ENCODE data around the gene RSL1D1.

The RSL1D1 gene

GRCh38 chr16:11851294-11852091 is at the start of gene RSL1D1:
RSL1D1 (minus strand) TSS chr16:11851542; CDS start chr16:11851512, 30 bp downstream.
- peak; percentile 97 for FAIRE-seq
- peak; percentile 91 for DNase-seq (ENCODE audit: insufficient read length, low spot score)

GRCh38 chr16:11901091-11901490 is 49.7 kb upstream of the RSL1D1 start:
- DNase-seq (ENCODE audit: insufficient read length, low spot score) (no peak), FAIRE-seq (no peak)

DNA sequence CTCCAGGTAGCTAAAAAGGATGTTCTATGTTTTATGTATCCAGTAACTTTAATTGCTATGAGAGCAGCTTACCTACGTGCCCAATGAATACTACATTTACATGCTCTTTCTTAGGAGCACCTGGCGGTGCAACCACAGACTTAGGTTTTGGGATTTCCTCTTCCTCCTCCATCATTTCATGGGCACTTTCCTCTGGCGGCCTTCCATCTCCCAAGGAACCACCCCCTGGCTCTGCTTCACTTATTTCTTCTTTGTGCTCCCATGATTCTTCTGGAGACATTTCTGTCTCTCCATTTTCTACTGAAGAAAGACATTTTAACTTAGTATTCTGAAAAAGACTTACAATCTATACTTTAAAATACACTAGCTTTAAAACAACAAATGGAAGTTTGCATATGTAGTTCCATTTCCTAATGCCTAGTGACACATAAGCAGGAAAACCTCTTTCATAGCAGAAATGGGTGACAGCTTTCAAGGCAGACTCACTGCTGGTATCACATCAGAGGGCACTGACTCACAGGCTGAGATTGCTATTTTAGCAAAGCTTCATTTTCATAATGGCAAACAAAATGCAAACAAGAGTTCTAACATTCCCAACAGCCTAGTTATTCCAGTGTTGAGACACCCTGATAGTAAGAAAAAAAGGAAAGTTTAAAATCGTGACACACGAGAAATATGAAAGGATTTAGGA is 45.3 kb upstream of the RSL1D1 start:
- FAIRE-seq (no peak), DNase-seq (ENCODE audit: insufficient read length, low spot score) (no peak)

GRCh38 chr16:11893571-11893970 is 42.2 kb upstream of the RSL1D1 start:
- FAIRE-seq (no peak), DNase-seq (ENCODE audit: insufficient read length, low spot score) (no peak)

DNA sequence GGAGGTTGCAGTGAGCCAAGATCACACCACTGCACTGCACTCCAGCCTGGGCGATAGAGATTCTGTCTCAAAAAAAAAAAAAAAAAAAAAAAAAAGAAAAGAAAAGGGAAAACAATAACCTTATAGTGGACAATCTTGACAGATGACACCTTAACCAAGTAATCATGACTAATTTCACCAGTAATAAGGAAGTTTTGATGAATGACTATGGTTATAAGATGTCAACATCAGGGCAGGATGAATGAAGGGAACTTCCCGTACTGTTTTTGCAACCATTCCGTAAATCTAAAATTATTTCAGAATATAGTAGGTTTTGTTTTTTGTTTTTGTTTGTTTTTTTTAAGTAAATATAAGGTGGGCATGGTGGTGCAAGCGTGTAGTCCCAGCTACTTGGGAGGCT is 41.4 kb upstream of the RSL1D1 start:
- FAIRE-seq, result no peak
- no peak for DNase-seq (ENCODE audit: insufficient read length, low spot score)

DNA sequence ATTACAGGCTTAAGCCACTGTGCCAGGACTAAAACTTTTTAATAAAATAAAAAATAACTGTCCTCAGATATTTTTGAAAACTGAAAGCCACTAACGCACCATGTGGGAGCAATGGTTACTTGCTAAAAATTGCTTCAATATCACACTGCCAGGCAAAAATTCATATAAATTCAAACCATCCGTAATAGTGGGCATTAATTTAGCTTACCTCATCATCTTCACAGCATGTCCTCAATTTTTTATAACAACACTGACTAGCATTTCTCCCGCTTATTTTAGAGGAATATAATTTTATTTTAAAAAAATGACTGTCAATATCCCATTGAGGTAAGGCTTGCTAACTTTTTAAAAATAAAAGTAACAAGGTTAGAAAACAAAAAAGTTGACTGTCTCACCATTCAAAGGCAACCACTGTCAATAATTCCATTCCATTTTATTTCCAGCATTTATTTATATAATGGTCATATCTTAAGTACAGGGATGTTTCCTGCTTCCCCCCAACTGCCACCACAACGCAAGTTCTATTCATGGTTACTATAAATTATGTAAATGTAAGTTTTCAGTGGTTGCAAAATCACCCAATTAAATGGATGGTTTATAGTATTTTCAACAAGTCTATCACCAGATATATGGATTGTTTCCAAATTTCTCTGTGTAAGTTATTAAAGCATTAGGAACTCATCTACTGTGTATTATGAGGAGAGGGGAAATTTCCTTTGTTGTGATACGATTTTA is 39.1 kb upstream of the RSL1D1 start:
- FAIRE-seq (no peak), DNase-seq (ENCODE audit: insufficient read length, low spot score) (no peak)

DNA sequence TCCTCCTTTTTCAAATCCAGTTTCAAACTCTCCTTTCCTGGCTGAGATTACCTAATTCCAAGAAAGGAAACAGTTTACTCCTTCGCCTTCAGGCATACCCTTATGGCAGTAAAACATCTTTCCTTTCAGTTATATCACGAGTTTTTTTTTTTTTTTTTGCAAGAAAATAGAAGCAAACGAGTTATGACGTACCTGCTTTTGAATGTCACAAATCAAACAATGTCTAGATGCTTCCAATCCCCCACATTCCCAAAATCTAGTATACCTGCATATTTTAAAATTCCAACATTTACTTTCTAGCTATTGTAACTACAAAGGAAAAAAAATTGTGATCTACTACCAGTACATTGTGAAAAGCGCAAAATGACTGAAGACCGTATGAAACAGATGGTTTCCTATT is 35.5 kb upstream of the RSL1D1 start:
- FAIRE-seq (no peak), DNase-seq (ENCODE audit: insufficient read length, low spot score) (no peak)

GRCh38 chr16:11884035-11884434 is 32.7 kb upstream of the RSL1D1 start:
- DNase-seq (ENCODE audit: insufficient read length, low spot score) (no peak), FAIRE-seq (no peak)

DNA sequence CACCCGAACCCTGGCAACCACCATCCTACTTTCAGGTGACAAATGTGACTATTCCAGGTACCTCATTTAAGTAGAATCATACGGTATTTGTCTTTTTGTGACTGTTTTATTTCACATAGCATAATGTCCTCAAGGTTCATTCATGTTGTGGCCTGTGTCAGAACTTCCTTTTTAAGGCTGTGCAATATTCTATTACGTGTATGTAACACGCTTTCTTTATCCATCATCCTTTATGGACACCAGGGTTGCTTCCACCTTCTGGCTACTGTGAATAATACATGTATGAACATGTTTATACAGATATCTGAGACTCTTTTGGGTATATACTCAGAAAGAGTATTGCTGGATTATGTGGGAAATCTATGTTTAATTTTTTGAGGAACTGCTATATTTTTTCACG is 28.7 kb upstream of the RSL1D1 start:
- FAIRE-seq, result no peak
- DNase-seq (ENCODE audit: insufficient read length, low spot score), result no peak

DNA sequence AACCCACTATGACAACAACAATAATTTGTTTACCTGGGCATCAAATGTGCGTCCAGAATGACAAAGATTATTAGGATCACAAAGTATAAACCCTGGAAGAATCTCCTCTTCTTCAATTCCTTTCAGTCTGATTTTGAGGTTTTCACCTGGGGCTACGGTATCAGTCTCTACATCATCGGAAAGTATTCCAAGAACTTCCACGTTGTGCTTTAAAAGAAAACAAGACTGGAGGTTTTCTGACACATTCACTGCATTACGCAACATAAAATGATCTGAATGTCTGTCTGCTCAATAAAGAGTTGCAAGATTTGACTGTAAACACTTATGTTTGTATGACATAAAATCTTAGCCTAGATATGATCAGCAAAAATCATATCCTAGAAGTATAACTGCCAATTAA is 26.0 kb upstream of the RSL1D1 start:
- FAIRE-seq (no peak), DNase-seq (ENCODE audit: insufficient read length, low spot score) (no peak)

DNA sequence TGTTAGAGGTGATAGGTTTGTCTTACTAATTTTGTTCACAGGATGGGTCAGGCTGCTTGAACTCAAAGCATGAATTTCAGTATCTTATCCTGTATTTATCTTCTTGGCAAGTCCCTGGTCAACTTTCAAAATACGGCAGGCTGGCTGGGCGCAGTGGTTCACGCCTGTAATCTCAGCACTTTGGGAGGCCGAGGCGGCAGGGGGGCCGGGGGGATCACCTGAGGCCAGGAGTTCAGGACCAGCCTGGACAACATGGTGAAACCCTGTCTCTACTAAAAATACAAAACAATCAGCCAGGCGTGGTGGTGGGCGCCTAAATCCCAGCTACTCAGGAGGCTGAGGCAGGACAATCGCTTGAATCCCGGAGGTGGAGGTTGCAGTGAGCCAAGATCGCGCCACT is 25.0 kb upstream of the RSL1D1 start:
- FAIRE-seq (no peak), DNase-seq (ENCODE audit: insufficient read length, low spot score) (no peak)

DNA sequence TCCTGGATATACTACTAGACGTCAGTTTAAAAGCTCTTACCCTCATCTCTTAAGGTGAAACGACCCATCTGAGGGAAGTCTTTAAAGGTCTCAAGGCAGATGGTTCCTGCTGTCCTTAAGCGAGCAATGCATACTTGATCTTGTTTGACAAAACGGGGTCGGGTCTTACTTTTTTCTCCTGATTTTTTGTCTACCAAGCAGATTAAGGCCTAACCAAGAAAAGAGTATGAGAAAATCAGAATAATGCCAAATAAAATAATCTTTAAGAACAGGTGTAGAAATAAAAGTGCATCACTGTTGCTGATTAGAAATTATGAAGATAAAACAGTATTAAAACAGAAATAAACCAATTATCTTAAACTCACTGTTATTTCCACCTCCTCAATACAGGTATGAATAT is 24.4 kb upstream of the RSL1D1 start:
- FAIRE-seq, result peak; percentile 61
- DNase-seq (ENCODE audit: insufficient read length, low spot score), result no peak

DNA sequence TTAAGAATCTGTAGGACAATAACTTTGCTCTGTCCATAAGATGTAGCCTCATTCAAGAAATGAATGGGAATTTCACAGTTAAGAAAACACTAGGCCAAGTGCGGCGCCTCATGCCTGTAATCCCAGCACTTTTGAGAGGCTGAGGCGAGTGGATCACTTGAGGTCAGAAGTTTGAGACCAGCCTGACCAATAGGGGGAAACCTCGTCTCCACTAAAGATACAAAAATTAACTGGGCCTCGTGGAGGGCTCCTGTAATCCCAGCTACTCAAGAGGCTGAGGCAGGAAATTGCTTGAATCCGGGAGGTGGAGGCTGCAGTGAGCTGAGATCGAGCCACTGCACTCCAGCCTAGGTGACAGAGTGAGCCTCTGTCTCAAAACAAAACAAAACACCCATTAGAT is 19.9 kb upstream of the RSL1D1 start:
- FAIRE-seq (no peak), DNase-seq (ENCODE audit: insufficient read length, low spot score) (no peak)

- DNase-seq (ENCODE audit: insufficient read length, low spot score) (no peak), FAIRE-seq (peak; percentile 4)
These were observed 19.1 kb upstream of the RSL1D1 start for GRCh38 chr16:11870399-11870798.

GRCh38 chr16:11869353-11870228 is 18.2 kb upstream of the RSL1D1 start:
- DNase-seq (ENCODE audit: insufficient read length, low spot score) (no peak), FAIRE-seq (no peak)

GRCh38 chr16:11868412-11868980 is 17.2 kb upstream of the RSL1D1 start:
- DNase-seq (ENCODE audit: insufficient read length, low spot score) (no peak), FAIRE-seq (no peak)

DNA sequence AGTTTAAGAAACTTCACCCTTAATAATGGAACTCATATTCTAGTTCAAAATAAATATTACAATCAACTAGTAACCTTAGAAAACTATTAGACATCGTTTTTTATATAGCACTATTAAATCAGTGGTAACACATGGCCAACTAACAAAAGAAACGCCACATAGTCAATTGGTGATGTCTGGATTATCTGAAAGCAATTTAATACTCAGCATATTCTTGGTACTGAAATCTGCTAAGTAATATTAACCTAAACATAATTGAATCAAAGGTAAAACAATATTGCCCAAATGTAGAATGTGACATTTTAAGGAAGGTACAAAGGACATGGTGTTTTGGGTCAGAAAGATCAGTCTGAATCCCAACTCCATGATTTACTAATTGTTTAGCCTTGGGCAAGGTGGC is 11.1 kb upstream of the RSL1D1 start:
- DNase-seq (ENCODE audit: insufficient read length, low spot score), result no peak
- FAIRE-seq, result no peak

DNA sequence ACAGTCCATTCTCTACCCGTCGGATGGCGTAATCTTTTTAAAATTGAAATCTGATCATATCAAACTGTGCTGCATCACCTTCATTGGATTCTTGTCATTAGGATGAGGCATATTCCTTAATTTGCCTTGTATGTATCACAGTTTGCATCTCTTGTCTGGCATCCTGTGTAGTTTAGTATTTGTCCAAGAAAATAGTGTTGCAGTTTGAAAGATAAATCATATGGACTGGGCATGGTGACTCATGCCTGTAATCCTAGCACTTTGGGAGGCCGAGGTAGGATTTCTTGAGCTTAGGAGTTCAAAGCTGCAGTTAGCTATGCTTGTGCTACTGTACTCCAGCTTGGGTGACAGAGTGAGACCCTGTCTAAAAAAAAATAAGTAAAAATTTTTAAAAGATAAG is 5.8 kb upstream of the RSL1D1 start:
- DNase-seq (ENCODE audit: insufficient read length, low spot score), result no peak
- FAIRE-seq, result no peak

DNA sequence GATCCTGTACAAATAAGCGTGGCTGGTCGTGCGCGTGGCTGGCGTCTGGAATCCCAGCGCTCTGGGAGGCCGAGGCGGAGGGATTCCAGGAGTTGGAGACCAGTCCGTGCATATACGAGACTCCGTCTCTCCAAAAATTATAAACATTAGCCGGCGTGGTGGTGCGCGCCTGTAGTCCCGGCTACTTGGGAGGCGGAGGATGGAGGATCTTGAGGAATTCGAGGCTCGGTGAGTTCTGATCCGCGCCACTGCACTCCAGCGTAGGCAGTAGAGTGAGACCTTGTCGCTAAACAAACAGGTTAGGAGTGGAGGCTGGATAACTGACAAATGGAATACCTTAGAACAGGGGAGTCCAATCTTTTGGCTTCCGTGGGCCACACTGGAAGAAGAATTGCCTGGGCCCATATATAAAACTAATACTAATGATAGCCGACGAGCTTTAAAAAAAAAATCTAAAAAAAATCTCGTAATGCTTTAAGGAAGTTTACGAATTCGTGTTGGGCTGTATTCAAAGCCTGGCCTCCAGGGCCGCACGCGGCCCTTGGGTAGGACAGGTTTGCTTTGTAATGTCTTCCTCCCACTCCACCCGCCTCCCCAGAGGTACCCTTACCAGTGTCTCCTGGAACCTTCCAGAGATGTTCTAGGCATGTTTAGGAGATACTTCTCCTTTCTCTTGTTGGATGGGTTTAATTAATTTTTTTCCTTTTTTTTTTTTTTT is 909 bp upstream of the RSL1D1 start:
- FAIRE-seq (no peak), DNase-seq (ENCODE audit: insufficient read length, low spot score) (no peak)

DNA sequence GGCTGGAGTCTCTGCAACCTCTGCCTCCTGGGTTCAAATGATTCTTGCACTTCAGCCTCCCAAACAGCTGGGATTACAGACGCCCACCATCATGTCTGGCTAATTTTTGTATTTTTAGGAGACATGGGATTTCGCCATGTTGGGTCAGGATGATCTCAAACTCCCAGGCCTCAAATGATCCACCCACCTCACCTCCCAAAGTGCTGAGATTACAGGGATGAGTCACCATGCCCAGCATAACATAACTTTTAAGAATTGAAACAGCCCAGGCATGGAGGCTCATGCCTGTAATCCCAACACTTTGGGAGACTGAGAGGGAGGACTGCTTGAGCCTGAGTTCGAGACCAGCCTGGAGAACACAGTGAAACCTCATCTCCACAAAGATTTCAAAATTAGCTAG is 2.5 kb downstream of the RSL1D1 start:
- no peak for DNase-seq (ENCODE audit: insufficient read length, low spot score)
- FAIRE-seq, result no peak
